Neural cell (in vitro differentiated cells): ENCODE data around the gene PRR33.

Experiments used
- EP300 ChIP-seq: fragments of 450-650 bp; conservative IDR thresholded peaks from 2 replicates; pipeline ENCODE4 v1.6.1; 2014; ENCODE audit warnings: antibody characterized with exemption, mild to moderate bottlenecking, moderate library complexity; ENCODE audit not compliant: poor library complexity, severe bottlenecking
- EZH2 ChIP-seq: fragments of 200-600, 300-800 bp; shearing (Covaris generic), sonication (generic); IDR thresholded peaks from 2 replicates; pipeline ENCODE4 v1.6.1; 2014; ENCODE audit warnings: antibody characterized with exemption, low read length, borderline replicate concordance, mild to moderate bottlenecking; ENCODE audit not compliant: insufficient read depth, poor library complexity, severe bottlenecking
- POLR2AphosphoS5 ChIP-seq: IDR thresholded peaks from 2 replicates; pipeline ENCODE4 v1.6.1; 2012
- RAD21 ChIP-seq: fragments of 450-650 bp; conservative IDR thresholded peaks from 2 replicates; pipeline ENCODE4 v1.6.1; 2014; ENCODE audit warnings: antibody characterized with exemption, mild to moderate bottlenecking, moderate library complexity
- SMC3 ChIP-seq: fragments of 450-650 bp; conservative IDR thresholded peaks from 2 replicates; pipeline ENCODE4 v1.6.1; 2014; ENCODE audit warnings: antibody characterized with exemption, mild to moderate bottlenecking, moderate library complexity; ENCODE audit not compliant: poor library complexity
- TF ChIP-seq, protein P1 (sequence below): fragments of 450-650 bp; IDR thresholded peaks from 2 replicates; pipeline ENCODE4 v1.5.1; 2014; ENCODE audit warnings: antibody characterized with exemption, mild to moderate bottlenecking, moderate library complexity; ENCODE audit not compliant: poor library complexity, severe bottlenecking
- TF ChIP-seq, protein P2 (sequence below): IDR thresholded peaks from 2 replicates; pipeline ENCODE4 v1.6.1; 2012; ENCODE audit warnings: borderline replicate concordance

DNA sequence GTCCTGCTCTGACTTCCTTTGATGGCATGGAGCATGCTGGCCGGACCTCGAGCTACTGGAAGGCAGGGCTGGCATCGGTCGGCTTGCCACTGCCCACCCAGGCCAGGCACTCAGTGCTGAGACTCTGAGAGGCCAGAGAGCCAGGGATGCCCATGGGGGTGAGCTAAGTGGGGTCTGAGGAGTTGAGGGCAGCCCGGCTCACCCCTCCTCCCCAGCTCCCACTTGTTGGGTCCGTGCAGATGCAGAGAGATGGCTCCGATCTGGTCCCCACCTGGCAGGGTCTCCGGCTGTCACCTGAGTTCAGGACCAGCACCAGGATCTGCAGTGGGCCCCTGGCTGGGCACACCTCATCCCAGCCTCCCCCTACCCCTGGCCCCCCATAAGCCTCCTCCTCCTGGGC, 25.5 kb downstream of the PRR33 start:
- TF ChIP-seq, protein P1, sequence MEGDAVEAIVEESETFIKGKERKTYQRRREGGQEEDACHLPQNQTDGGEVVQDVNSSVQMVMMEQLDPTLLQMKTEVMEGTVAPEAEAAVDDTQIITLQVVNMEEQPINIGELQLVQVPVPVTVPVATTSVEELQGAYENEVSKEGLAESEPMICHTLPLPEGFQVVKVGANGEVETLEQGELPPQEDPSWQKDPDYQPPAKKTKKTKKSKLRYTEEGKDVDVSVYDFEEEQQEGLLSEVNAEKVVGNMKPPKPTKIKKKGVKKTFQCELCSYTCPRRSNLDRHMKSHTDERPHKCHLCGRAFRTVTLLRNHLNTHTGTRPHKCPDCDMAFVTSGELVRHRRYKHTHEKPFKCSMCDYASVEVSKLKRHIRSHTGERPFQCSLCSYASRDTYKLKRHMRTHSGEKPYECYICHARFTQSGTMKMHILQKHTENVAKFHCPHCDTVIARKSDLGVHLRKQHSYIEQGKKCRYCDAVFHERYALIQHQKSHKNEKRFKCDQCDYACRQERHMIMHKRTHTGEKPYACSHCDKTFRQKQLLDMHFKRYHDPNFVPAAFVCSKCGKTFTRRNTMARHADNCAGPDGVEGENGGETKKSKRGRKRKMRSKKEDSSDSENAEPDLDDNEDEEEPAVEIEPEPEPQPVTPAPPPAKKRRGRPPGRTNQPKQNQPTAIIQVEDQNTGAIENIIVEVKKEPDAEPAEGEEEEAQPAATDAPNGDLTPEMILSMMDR, result no peak
- TF ChIP-seq, protein P2, sequence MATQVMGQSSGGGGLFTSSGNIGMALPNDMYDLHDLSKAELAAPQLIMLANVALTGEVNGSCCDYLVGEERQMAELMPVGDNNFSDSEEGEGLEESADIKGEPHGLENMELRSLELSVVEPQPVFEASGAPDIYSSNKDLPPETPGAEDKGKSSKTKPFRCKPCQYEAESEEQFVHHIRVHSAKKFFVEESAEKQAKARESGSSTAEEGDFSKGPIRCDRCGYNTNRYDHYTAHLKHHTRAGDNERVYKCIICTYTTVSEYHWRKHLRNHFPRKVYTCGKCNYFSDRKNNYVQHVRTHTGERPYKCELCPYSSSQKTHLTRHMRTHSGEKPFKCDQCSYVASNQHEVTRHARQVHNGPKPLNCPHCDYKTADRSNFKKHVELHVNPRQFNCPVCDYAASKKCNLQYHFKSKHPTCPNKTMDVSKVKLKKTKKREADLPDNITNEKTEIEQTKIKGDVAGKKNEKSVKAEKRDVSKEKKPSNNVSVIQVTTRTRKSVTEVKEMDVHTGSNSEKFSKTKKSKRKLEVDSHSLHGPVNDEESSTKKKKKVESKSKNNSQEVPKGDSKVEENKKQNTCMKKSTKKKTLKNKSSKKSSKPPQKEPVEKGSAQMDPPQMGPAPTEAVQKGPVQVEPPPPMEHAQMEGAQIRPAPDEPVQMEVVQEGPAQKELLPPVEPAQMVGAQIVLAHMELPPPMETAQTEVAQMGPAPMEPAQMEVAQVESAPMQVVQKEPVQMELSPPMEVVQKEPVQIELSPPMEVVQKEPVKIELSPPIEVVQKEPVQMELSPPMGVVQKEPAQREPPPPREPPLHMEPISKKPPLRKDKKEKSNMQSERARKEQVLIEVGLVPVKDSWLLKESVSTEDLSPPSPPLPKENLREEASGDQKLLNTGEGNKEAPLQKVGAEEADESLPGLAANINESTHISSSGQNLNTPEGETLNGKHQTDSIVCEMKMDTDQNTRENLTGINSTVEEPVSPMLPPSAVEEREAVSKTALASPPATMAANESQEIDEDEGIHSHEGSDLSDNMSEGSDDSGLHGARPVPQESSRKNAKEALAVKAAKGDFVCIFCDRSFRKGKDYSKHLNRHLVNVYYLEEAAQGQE, result no peak
- no peak for TF ChIP-seq EZH2
- no peak for TF ChIP-seq SMC3
- no peak for TF ChIP-seq POLR2AphosphoS5
- TF ChIP-seq EP300, result no peak
- TF ChIP-seq RAD21, result no peak
